K562 (cell line): ENCODE measurements around the gene SSH3. TPM values are rescaled to one million over a fixed set of nuclear protein-coding genes. Genes with fewer than 3 reads are reported as not detected.

Experiments
- ATAC-seq: fragments of 200-7000 bp; cut with Tn5 transposase; 3 replicates; pipeline ENCODE4 v1.9.1; 2020; ENCODE audit warnings: moderate library complexity
- BruUV-seq: library from RNA; stranded (reverse); fragments of 400-500 nt; replicated peaks from 2 replicates; lab custom pipeline; 2021; lab: Mats Ljungman, UMichigan
- CTCF ChIA-PET: fragments of 300-600 bp; formaldehyde crosslinking; extraction: SDS; loops from one replicate; lab custom pipeline; 2021; ENCODE audit warnings: low intra/inter-chr PET ratio; lab: Yijun Ruan, JAX
- POLR2A ChIA-PET: fragments of 300-600, 350-650 bp; sonication (Branson Sonifier 250); formaldehyde crosslinking; extraction: SDS; loops from one replicate; lab custom pipeline; 2021; ENCODE audit warnings: antibody characterized with exemption, inconsistent platforms; lab: Yijun Ruan, JAX
- DNase-seq, 4 experiments: peaks; one replicate each; pipeline versions ENCODE4 v3.0.0 to v3.0.0-alpha.2; 2011 to 2018; ENCODE audit warnings: low spot score in 3 of 4, mixed read lengths in 3 of 4; ENCODE audit errors: extremely low read depth in 1 of 4
- FAIRE-seq: peaks from 2 replicates; lab custom pipeline; 2011; peaks lifted over from hg19 to GRCh38; lab: Jason Lieb, UNC
- H2AFZ ChIP-seq: 2 replicates; pipeline ENCODE4 v1.6.0; 2011; ENCODE audit warnings: low read depth, low read length, control low read depth, inconsistent platforms
- H3K27ac ChIP-seq: fragments of 200-600 bp; 3 replicates; pipeline ENCODE4 v1.8.0; 2011; ENCODE audit warnings: low read depth, mild to moderate bottlenecking, control low read depth, inconsistent platforms, low read length, moderate library complexity, mixed read lengths; ENCODE audit errors: extremely low read depth
- H3K27me3 ChIP-seq, 2 experiments: fragments of 300-600 bp in 1 of 2; 2 replicates in 1 of 2; 3 replicates in 1 of 2; pipeline versions ENCODE4 v1.6.0 to v1.8.0; 2011; ENCODE audit warnings: inconsistent platforms in 2 of 2, low read length in 2 of 2, mild to moderate bottlenecking in 1 of 2, mixed read lengths in 1 of 2, moderate library complexity in 1 of 2; ENCODE audit not compliant: control insufficient read depth in 2 of 2, insufficient read depth in 2 of 2
- H3K36me3 ChIP-seq: fragments of 300-600 bp; 3 replicates; pipeline ENCODE4 v1.8.0; 2011; ENCODE audit warnings: mild to moderate bottlenecking, low read length, inconsistent platforms; ENCODE audit not compliant: control insufficient read depth, insufficient read depth
- H3K4me1 ChIP-seq, 2 experiments: fragments of 200-600 bp in 1 of 2; replicated peaks in 1 of 2; 2 replicates in 1 of 2; 3 replicates in 1 of 2; pipeline versions ENCODE4 v1.5.1 to v1.8.0; 2011; ENCODE audit warnings: inconsistent platforms in 2 of 2, low read length in 2 of 2, mild to moderate bottlenecking in 1 of 2, mixed read lengths in 1 of 2, moderate library complexity in 1 of 2; ENCODE audit not compliant: control insufficient read depth in 2 of 2, insufficient read depth in 2 of 2
- H3K4me2 ChIP-seq: 2 replicates; pipeline ENCODE4 v1.6.1; 2011; ENCODE audit warnings: low read length, control low read depth, inconsistent platforms, mixed read lengths; ENCODE audit not compliant: insufficient read depth
- H3K4me3 ChIP-seq: fragments of 200-600 bp; sonication (generic), shearing (Covaris generic); 2 replicates; pipeline ENCODE4 v1.5.1; 2016; ENCODE audit warnings: control low read depth, inconsistent platforms
- H3K79me2 ChIP-seq: fragments of 200-600 bp; 3 replicates; pipeline ENCODE4 v1.8.0; 2011; ENCODE audit warnings: low read length, inconsistent platforms; ENCODE audit not compliant: control insufficient read depth, insufficient read depth
- H3K9ac ChIP-seq, 2 experiments: 2 replicates each; pipeline versions ENCODE4 v1.6.0 to v1.6.1; 2011; ENCODE audit warnings: low read depth in 2 of 2, low read length in 2 of 2, control low read depth in 1 of 2, inconsistent platforms in 1 of 2, mild to moderate bottlenecking in 1 of 2, mixed read lengths in 1 of 2; ENCODE audit not compliant: insufficient read depth in 1 of 2
- H3K9me1 ChIP-seq: one replicate; pipeline ENCODE4 v1.6.0; 2011; ENCODE audit warnings: inconsistent platforms, mild to moderate bottlenecking, low read length, moderate library complexity; ENCODE audit not compliant: control insufficient read depth, insufficient read depth
- H3K9me3 ChIP-seq: replicated peaks from 2 replicates; pipeline ENCODE4 v1.5.1; 2011; ENCODE audit warnings: low read depth, low read length, inconsistent platforms; ENCODE audit not compliant: control insufficient read depth, insufficient read depth
- H4K20me1 ChIP-seq: replicated peaks from 2 replicates; pipeline ENCODE4 v1.6.1; 2011; ENCODE audit warnings: low read length, inconsistent platforms, mixed read lengths; ENCODE audit not compliant: control insufficient read depth, insufficient read depth
- BACH1 ChIP-seq: fragments of 200-800 bp; sonication (Bioruptor generic); IDR thresholded peaks from 2 replicates; pipeline ENCODE4 v1.6.1; 2016; ENCODE audit warnings: missing genetic modification characterization, missing compliant biosample characterization
- DMBX1 ChIP-seq: fragments of 250-450 bp; sonication (Bioruptor Pico); IDR thresholded peaks from 2 replicates; pipeline ENCODE4 v1.8.0; 2022; ENCODE audit warnings: inconsistent platforms, mild to moderate bottlenecking, moderate library complexity, borderline replicate concordance
- FOSL1 ChIP-seq: fragments of 200-800 bp; sonication (Bioruptor generic); conservative IDR thresholded peaks from 2 replicates; pipeline ENCODE4 v1.6.1; 2016; ENCODE audit warnings: missing genetic modification characterization, missing compliant biosample characterization
- FOXP4 ChIP-seq: sonication (generic); formaldehyde crosslinking; IDR thresholded peaks from 2 replicates; pipeline ENCODE4 v1.8.0; 2022; ENCODE audit warnings: mild to moderate bottlenecking, missing genetic modification reagents, borderline replicate concordance
- L3MBTL2 ChIP-seq: fragments of 450-650 bp; IDR thresholded peaks from 2 replicates; pipeline ENCODE4 v1.6.1; 2016; ENCODE audit warnings: mild to moderate bottlenecking, moderate library complexity
- MBD2 ChIP-seq: sonication (generic); IDR thresholded peaks from 2 replicates; pipeline ENCODE4 v1.6.1; 2016; ENCODE audit warnings: low read depth, borderline replicate concordance
- MEIS2 ChIP-seq: fragments of 450-650 bp; IDR thresholded peaks from 2 replicates; pipeline ENCODE4 v1.6.1; 2014; ENCODE audit warnings: mild to moderate bottlenecking; ENCODE audit not compliant: partially characterized antibody
- RNF2 ChIP-seq: sonication (generic); IDR thresholded peaks from 2 replicates; pipeline ENCODE4 v1.6.1; 2016
- SMARCA4 ChIP-seq: fragments of 450-650 bp; IDR thresholded peaks from 2 replicates; pipeline ENCODE4 v1.6.1; 2016
- ZNF592 ChIP-seq: fragments of 450-650 bp; IDR thresholded peaks from 2 replicates; pipeline ENCODE4 v1.6.1; 2017; ENCODE audit warnings: antibody characterized with exemption, mild to moderate bottlenecking
- ZNF76 ChIP-seq: fragments of 250-450 bp; sonication (Bioruptor Pico); IDR thresholded peaks from 2 replicates; pipeline ENCODE4 v1.4.0; 2020; ENCODE audit warnings: mild to moderate bottlenecking, moderate library complexity, borderline replicate concordance
- WGBS: fragments of 100-300 bp; shearing (Covaris generic); methylation state at CpG from one replicate; pipeline ENCODE4 v1.1.6; 2016; ENCODE audit warnings: low coverage, mixed read lengths; ENCODE audit not compliant: insufficient coverage; ENCODE audit errors: missing lambda C conversion rate; 5-methylcytosine and 5-hydroxymethylcytosine counted together
- in situ Hi-C: fragments of 300-500 bp; cut with MboI; formaldehyde crosslinking; loops from 4 replicates; pipeline ENCODE4 v1.15.0; 2018; ENCODE audit warnings: inconsistent platforms, mixed read lengths
- intact Hi-C: fragments of 100-400 bp; cut with micrococcal nuclease; formaldehyde crosslinking; loops from 2 replicates; pipeline ENCODE4 v1.14.2; 2022
- polyA plus RNA-seq, 8 experiments: library from polyadenylated mRNA; depleted of rRNA in 4 of 8; stranded (reverse) in 5 of 8; unstranded in 3 of 8; fragments of >200 nt; fragmentation: Nextera tagmentation in 2 of 8; fragmentation: Illumina TruSeq in 1 of 8; extraction: Ambion mirVana in 2 of 8; extraction: Trizol in 1 of 8; gene quantifications; 2 replicates each; pipeline versions ENCODE4 v1.2.1 to v1.2.3, GENCODE V29; 2011 to 2014; ENCODE audit warnings: inconsistent platforms in 1 of 8, missing spikeins in 1 of 8
- total RNA-seq, 7 experiments: library from RNA; depleted of rRNA in 6 of 7; stranded (reverse); fragments of >200 nt in 6 of 7; fragmentation: Illumina TruSeq in 2 of 7; extraction: Trizol in 2 of 7; gene quantifications; 2 replicates each; pipeline versions ENCODE4 v1.2.1 to v1.2.3, GENCODE V29; 2011 to 2021; ENCODE audit warnings: low replicate concordance in 1 of 7

SSH3 gene
- total and polyA plus RNA-seq, 9 of the 15 experiments (the other 6 are each of a cell fraction or from before 2014, with no cell fraction given) = 0.07 to 1.0 (median 0.24) TPM; not detected in 3

GRCh38 chr11:67353317-67354074 lies 50.2 kb downstream of the SSH3 start, which contains the start of gene POLD4 (continued):
- no peak for TF ChIP-seq ZNF76

GRCh38 chr11:67354075-67355022 lies 51.0 kb downstream of the SSH3 start:
- Histone ChIP-seq H4K20me1 (no peaks in the 10 kb centered on the region), H3K27me3 (no peaks in the 10 kb centered on the region), H3K79me2 (peaks cover 8% of the 10 kb centered on the region), H3K9me1 (no peaks in the 10 kb centered on the region), H3K4me2 (peak overlapping the region; percentile 94), H3K4me1 (peaks cover 56 to 64% of the 10 kb centered on the region in 2 experiments), H3K4me3 (peak overlapping the region; percentile 76), H3K27ac (peak overlapping the region; percentile 92), H2AFZ (peak overlapping the region; percentile 69), H3K9me3 (no peaks in the 10 kb centered on the region), H3K36me3 (peaks cover 4% of the 10 kb centered on the region; the same call in 1 of the 3 replicates), H3K9ac (peak overlapping the region; percentile 80 to 87)
- in situ Hi-C loops (no loop called here), intact Hi-C loops (loop anchor here (5.0 kb wide), 2 partner anchors 153 to 228 kb away; partner anchors contain the start of genes CDK2AP2, GSTP1 and PITPNM1)
- ATAC-seq (peak; percentile 26), FAIRE-seq (peak; percentile 91), DNase-seq (peak; percentile 85 to 92 (median 89))
- ChIA-PET POLR2A (interaction anchor here (0.6 to 2.3 kb wide), 11 partner anchors 10 to 299 kb away, joined by 3 to 15 read pairs (median 4); no protein-coding TSS in a partner anchor), CTCF (interaction anchor here (0.6 to 4.5 kb wide), 3 partner anchors 20 to 153 kb away, joined by 4 to 25 read pairs (median 5); partner anchors contain the start of gene CDK2AP2)
- 9% methylated on average over 7 of the region's 8 CpGs for WGBS
- TSS peak; percentile 93 for BruUV-seq
- peak; percentile 85 for TF ChIP-seq SMARCA4
- TF ChIP-seq DMBX1 = peak; percentile 57; the same call in 1 of the 2 replicates
- peak; percentile 84 for TF ChIP-seq ZNF592
- TF ChIP-seq MBD2 = 0 out of 2 replicates have a peak, but pooled peaks have one; percentile 20
- TF ChIP-seq BACH1 = peak; percentile 79; the same call in 1 of the 2 replicates
- TF ChIP-seq RNF2 = 0 out of 2 replicates have a peak, but pooled peaks have one; percentile 62
- TF ChIP-seq FOSL1 (tag) = peak; percentile 99
- no peak; the same call in 1 of the 2 replicates for TF ChIP-seq FOXP4 (CRISPR knock-in tag)
- peak; percentile 87 for TF ChIP-seq MEIS2
- TF ChIP-seq L3MBTL2 = no peak
